H1 (cell line): ENCODE measurements around the gene VEPH1. TPM values are rescaled to one million over a fixed set of nuclear protein-coding genes. Genes with fewer than 3 reads are reported as not detected.

Experiments used
- EP300 ChIP-seq, 2 experiments: IDR thresholded peaks; 1 replicate in 1 of 2; 2 replicates in 1 of 2; pipeline ENCODE4 v1.6.1; 2011 to 2012; ENCODE audit warnings: low read depth in 2 of 2, low read length in 2 of 2, mild to moderate bottlenecking in 2 of 2, borderline replicate concordance in 1 of 2, inconsistent platforms in 1 of 2, moderate library complexity in 1 of 2
- NANOG ChIP-seq: IDR thresholded peaks from 2 replicates; pipeline ENCODE4 v1.6.1; 2011; ENCODE audit warnings: low read length, low read depth, mild to moderate bottlenecking, inconsistent platforms; ENCODE audit not compliant: insufficient read depth, poor library complexity, severe bottlenecking
- POU5F1 ChIP-seq: IDR thresholded peaks from 2 replicates; pipeline ENCODE4 v1.6.1; 2011; ENCODE audit warnings: low read depth, mild to moderate bottlenecking, low read length, moderate library complexity
- SIN3A ChIP-seq, 2 experiments: IDR thresholded peaks in 1 of 2; conservative IDR thresholded peaks in 1 of 2; 2 replicates each; pipeline ENCODE4 v1.6.1; 2011 to 2012; ENCODE audit warnings: low read length in 2 of 2, improper control_type of control experiment in 1 of 2, low read depth in 1 of 2, mild to moderate bottlenecking in 1 of 2
- SP4 ChIP-seq: IDR thresholded peaks from 2 replicates; pipeline ENCODE4 v1.6.1; 2012; ENCODE audit warnings: low read length, inconsistent platforms
- SUZ12 ChIP-seq: fragments of 200-600 bp; sonication (generic); IDR thresholded peaks from 2 replicates; pipeline ENCODE4 v1.6.1; 2012; ENCODE audit warnings: mild to moderate bottlenecking, inconsistent platforms, low read length, moderate library complexity, mixed read lengths
- TBP ChIP-seq: IDR thresholded peaks from 2 replicates; pipeline ENCODE4 v1.6.1; 2011; ENCODE audit warnings: low read depth, low read length, improper control_type of control experiment
- polyA plus RNA-seq, 7 experiments: library from polyadenylated mRNA; depleted of rRNA in 3 of 7; stranded (reverse) in 5 of 7; unstranded in 2 of 7; fragments of >200 nt in 5 of 7; fragments of 200-250 nt in 2 of 7; gene quantifications; 1 replicate in 5 of 7; 2 replicates in 1 of 7; 4 replicates in 1 of 7; pipeline versions ENCODE4 v1.2.1 to v1.2.3, GENCODE V29; 2011 to 2013; ENCODE audit warnings: missing spikeins in 2 of 7, mixed read lengths in 2 of 7
- total RNA-seq: library from RNA; stranded (reverse); fragmentation: NEBNext Ultra II Directional; extraction: Animal tissue kit (Norgen Biotek cat#: 25700); gene quantifications from 2 replicates; pipeline ENCODE4 v1.2.1, GENCODE V29; 2021
- TF ChIP-seq, protein P1 (sequence below): IDR thresholded peaks from 2 replicates; pipeline ENCODE4 v1.6.1; 2011; ENCODE audit warnings: low read depth, mild to moderate bottlenecking, low read length; ENCODE audit not compliant: insufficient read depth

Gene VEPH1
- total and polyA plus RNA-seq, 2 of the 8 experiments (the other 6 are each of a cell fraction or from before 2014, with no cell fraction given), result 12.0 to 18.3 TPM

DNA sequence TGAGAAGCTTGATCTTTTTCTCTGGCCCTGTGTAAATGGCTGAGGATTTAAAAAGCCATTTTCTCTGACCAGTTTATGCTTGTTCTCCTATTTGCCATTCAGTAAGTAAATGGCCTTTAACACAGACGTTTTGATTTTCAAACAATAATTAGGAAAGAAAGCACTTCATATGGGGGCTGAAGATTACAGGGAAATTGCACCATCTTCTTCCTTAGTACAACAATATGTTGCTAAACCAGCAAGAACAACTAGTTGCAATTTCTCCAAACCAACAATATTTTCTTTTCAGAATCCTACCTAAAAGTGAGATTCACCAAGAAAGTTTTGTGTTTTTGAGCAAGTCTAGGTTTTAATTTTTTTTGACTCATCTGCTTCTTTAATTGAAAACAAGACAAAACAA lies 262.8 kb downstream of the VEPH1 start (continued):
- TF ChIP-seq SUZ12, result no peak
- no peak for TF ChIP-seq SP4
- no peak for TF ChIP-seq TBP
- no peak for TF ChIP-seq NANOG
- no peak for TF ChIP-seq SIN3A (conservative IDR thresholded peaks at IDR 0.05 in 1 of 2, IDR thresholded peaks at IDR 0.05 in 1 of 2; ENCODE audit: low read depth in 1 of 2, low read length in 2 of 2)
- TF ChIP-seq, protein P1, sequence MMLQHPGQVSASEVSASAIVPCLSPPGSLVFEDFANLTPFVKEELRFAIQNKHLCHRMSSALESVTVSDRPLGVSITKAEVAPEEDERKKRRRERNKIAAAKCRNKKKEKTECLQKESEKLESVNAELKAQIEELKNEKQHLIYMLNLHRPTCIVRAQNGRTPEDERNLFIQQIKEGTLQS, result no peak
- no peak for TF ChIP-seq POU5F1
- TF ChIP-seq EP300 (IDR thresholded peaks at IDR 0.05; ENCODE audit: borderline replicate concordance in 1 of 2, low read depth in 2 of 2, low read length in 2 of 2), result no peak
